ENCODE data around the gene RBMS2.

GRCh38 chr12:56537546-56537945 is 15.9 kb downstream of the RBMS2 start:
- TF ChIP-seq CTCF (IDR thresholded peaks at IDR 0.05; ENCODE audit: low read depth, low read length): no peak
- TF ChIP-seq POLR2A (IDR thresholded peaks at IDR 0.05; ENCODE audit: extremely low read depth, insufficient read length): no peak
- TF ChIP-seq MAX (IDR thresholded peaks at IDR 0.05; ENCODE audit: low read depth, low read length): no peak
- TF ChIP-seq MYC (IDR thresholded peaks at IDR 0.05; ENCODE audit: low read depth, low read length): no peak
